Limb (tissue), 2 donors: ENCODE data around the gene MSTN.

Experiments used
- DNase-seq, 2 donors: peaks; one replicate each; pipeline ENCODE4 v3.0.0-alpha.2; 2016; ENCODE audit errors: extremely low spot score in 2 of 2

The MSTN gene

GRCh38 chr2:190062601-190063000 lies at the start of gene MSTN:
Gene MSTN (minus strand): TSS chr2:190062729. CDS start chr2:190062596, 133 bp downstream.
- DNase-seq = peak in 1 of 2 donors; percentile 19

- no peak for DNase-seq
These were observed 48.6 kb upstream of the MSTN start for GRCh38 chr2:190111166-190111565.

- DNase-seq = no peak
These were observed 48.2 kb upstream of the MSTN start for GRCh38 chr2:190110699-190111098.

GRCh38 chr2:190110131-190110530 lies 47.6 kb upstream of the MSTN start:
- DNase-seq = no peak

- no peak for DNase-seq
These were observed 44.9 kb upstream of the MSTN start for GRCh38 chr2:190107409-190107808.

- DNase-seq = no peak
These were observed 44.3 kb upstream of the MSTN start for GRCh38 chr2:190106783-190107182.

- no peak for DNase-seq
These were observed 43.0 kb upstream of the MSTN start for GRCh38 chr2:190105554-190105953.

GRCh38 chr2:190103144-190103543 lies 40.6 kb upstream of the MSTN start:
- no peak for DNase-seq

GRCh38 chr2:190099890-190100697 lies 37.6 kb upstream of the MSTN start:
- no peak for DNase-seq

GRCh38 chr2:190098851-190099250 lies 36.3 kb upstream of the MSTN start:
- DNase-seq = no peak

GRCh38 chr2:190097115-190097514 lies 34.6 kb upstream of the MSTN start:
- no peak for DNase-seq

GRCh38 chr2:190094316-190094871 lies 31.9 kb upstream of the MSTN start:
- no peak for DNase-seq

GRCh38 chr2:190093793-190094192 lies 31.3 kb upstream of the MSTN start:
- no peak for DNase-seq

- no peak for DNase-seq
These were observed 27.6 kb upstream of the MSTN start for GRCh38 chr2:190090148-190090547.

GRCh38 chr2:190088917-190089316 lies 26.4 kb upstream of the MSTN start:
- DNase-seq = peak; percentile 44 to 69

GRCh38 chr2:190084704-190085103 lies 22.2 kb upstream of the MSTN start:
- DNase-seq = no peak

GRCh38 chr2:190082118-190082517 lies 19.6 kb upstream of the MSTN start:
- DNase-seq = no peak

GRCh38 chr2:190080527-190081049 lies 18.1 kb upstream of the MSTN start:
- no peak for DNase-seq

GRCh38 chr2:190079160-190079559 lies 16.6 kb upstream of the MSTN start:
- no peak for DNase-seq

GRCh38 chr2:190075623-190076022 lies 13.1 kb upstream of the MSTN start:
- DNase-seq = no peak

GRCh38 chr2:190069936-190070696 lies 7.6 kb upstream of the MSTN start:
- DNase-seq = peak in 1 of 2 donors; percentile 80

GRCh38 chr2:190068764-190069163 lies 6.2 kb upstream of the MSTN start:
- no peak for DNase-seq
